Measurements from ENCODE around the gene IFI44L. TPM values are rescaled to one million over a fixed set of nuclear protein-coding genes. Genes with fewer than 3 reads are reported as not detected.

IFI44L gene
- total RNA-seq, 3 donors from 2014 or later (not counting 1 experiment from before 2014, with no cell fraction given): 5.2 to 12.6 (median 6.7) TPM

DNA sequence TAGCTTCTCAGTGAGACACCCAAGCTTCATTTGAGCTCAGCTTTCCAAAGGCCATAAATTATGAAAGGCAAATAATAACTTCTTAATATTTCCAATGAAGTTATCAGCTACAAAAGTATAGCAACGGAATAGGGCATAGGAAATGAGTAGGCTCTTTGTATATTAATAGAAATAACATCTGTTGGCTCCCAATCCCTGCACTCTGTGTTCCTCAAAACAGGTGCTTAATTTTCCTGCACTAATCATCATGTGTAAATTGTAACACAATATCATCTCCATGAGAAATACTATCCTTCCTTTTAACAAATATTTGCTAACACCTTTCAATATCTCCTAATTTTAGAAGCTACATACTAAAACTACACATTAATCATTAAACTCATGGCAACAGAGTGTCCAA lies 19.2 kb upstream of the IFI44L start:
- Histone ChIP-seq H3K27ac (ENCODE audit: low read length) (no peak overlapping the region), H3K9me3 (ENCODE audit: control insufficient read depth, insufficient read depth, low read length) (no peaks in the 10 kb centered on the region), H3K4me1 (ENCODE audit: control insufficient read depth, insufficient read depth, low read length) (no peaks in the 10 kb centered on the region), H3K4me3 (ENCODE audit: low read length) (no peak overlapping the region), H3K27me3 (ENCODE audit: control insufficient read depth, insufficient read depth, low read length) (no peaks in the 10 kb centered on the region), H3K36me3 (ENCODE audit: control insufficient read depth, insufficient read depth, low read length) (no peaks in the 10 kb centered on the region)
- 20% methylated on average over 1 of the region's 1 CpG for WGBS (ENCODE audit: insufficient coverage)
- no peaks in the 10 kb centered on the region for H3K36me3 Mint-ChIP-seq
- peaks cover 0 to 6% of the 10 kb centered on the region in 2 donors for H3K27me3 Mint-ChIP-seq (ENCODE audit: low read depth in 2 of 2)
- ATAC-seq: no peak
- no peaks in the 10 kb centered on the region for H3K4me1 Mint-ChIP-seq
- TF ChIP-seq, protein P1, sequence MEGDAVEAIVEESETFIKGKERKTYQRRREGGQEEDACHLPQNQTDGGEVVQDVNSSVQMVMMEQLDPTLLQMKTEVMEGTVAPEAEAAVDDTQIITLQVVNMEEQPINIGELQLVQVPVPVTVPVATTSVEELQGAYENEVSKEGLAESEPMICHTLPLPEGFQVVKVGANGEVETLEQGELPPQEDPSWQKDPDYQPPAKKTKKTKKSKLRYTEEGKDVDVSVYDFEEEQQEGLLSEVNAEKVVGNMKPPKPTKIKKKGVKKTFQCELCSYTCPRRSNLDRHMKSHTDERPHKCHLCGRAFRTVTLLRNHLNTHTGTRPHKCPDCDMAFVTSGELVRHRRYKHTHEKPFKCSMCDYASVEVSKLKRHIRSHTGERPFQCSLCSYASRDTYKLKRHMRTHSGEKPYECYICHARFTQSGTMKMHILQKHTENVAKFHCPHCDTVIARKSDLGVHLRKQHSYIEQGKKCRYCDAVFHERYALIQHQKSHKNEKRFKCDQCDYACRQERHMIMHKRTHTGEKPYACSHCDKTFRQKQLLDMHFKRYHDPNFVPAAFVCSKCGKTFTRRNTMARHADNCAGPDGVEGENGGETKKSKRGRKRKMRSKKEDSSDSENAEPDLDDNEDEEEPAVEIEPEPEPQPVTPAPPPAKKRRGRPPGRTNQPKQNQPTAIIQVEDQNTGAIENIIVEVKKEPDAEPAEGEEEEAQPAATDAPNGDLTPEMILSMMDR (IDR thresholded peaks at IDR 0.05): no peak
- no peak overlapping the region for H3K27ac Mint-ChIP-seq
- intact Hi-C loops (cut with micrococcal nuclease): no loop called here
- no peak for DNase-seq
- no peak overlapping the region for H3K4me3 Mint-ChIP-seq
- H3K9me3 Mint-ChIP-seq: no peaks in the 10 kb centered on the region

DNA sequence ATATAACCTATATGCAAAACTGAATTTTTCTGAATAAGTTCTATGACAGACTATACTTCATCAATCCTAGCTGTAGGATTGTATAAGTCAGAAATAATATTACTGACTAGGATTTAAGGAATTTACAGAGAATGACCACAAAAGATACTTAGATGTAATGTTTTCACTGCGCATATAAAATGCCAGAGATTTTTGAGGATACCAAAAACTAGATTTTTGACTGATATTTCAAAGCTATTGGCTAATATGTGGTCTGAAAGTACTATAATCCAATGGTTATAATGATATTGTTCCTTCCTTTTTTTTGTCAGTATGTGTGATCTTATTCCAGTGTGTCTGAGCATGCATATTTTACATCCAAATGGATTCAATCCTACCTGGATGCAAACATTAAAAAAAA lies 17.0 kb upstream of the IFI44L start:
- H3K27ac ChIP-seq (ENCODE audit: low read length): no peak overlapping the region
- no peaks in the 10 kb centered on the region for H3K9me3 ChIP-seq (ENCODE audit: control insufficient read depth, insufficient read depth, low read length)
- no peak overlapping the region for H3K4me3 Mint-ChIP-seq
- no peaks in the 10 kb centered on the region for H3K4me1 ChIP-seq (ENCODE audit: control insufficient read depth, insufficient read depth, low read length)
- H3K27me3 ChIP-seq (ENCODE audit: control insufficient read depth, insufficient read depth, low read length): no peaks in the 10 kb centered on the region
- WGBS (ENCODE audit: insufficient coverage): 100% methylated on average over 1 of the region's 1 CpG
- no peak overlapping the region for H3K27ac Mint-ChIP-seq
- no peaks in the 10 kb centered on the region for H3K9me3 Mint-ChIP-seq
- TF ChIP-seq, protein P1 (IDR thresholded peaks at IDR 0.05): no peak
- H3K27me3 Mint-ChIP-seq (ENCODE audit: low read depth in 2 of 2): peaks cover 0 to under 1% of the 10 kb centered on the region in 2 donors
- H3K36me3 ChIP-seq (ENCODE audit: control insufficient read depth, insufficient read depth, low read length): no peaks in the 10 kb centered on the region
- H3K4me1 Mint-ChIP-seq: no peaks in the 10 kb centered on the region
- ATAC-seq (no peak), DNase-seq (no peak)
- no peak overlapping the region for H3K4me3 ChIP-seq (ENCODE audit: low read length)
- H3K36me3 Mint-ChIP-seq: no peaks in the 10 kb centered on the region
- intact Hi-C loops (cut with micrococcal nuclease): no loop called here

DNA sequence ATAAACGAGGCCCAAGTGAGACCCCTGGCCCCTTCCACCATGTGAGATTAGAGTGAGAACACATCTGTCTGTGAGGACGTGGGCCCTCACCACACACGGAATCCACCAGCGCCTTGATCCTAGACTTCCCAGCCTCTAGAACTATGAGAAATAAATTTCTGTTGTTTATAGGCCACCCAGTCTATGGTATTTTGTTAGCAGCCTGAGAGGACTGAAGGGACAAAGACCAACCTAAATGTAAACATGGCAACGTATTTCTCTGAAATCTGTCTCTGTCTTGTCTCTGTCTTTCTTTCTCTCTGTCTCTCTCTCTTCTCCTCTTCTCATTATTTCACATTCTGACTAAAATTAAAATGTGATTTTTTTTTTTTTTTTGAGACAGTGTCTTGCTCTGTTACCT lies 15.6 kb upstream of the IFI44L start:
- H3K4me1 ChIP-seq (ENCODE audit: control insufficient read depth, insufficient read depth, low read length): no peaks in the 10 kb centered on the region
- ATAC-seq: no peak
- H3K27me3 ChIP-seq (ENCODE audit: control insufficient read depth, insufficient read depth, low read length): no peaks in the 10 kb centered on the region
- TF ChIP-seq, protein P1 (IDR thresholded peaks at IDR 0.05): no peak
- no peak overlapping the region for H3K27ac ChIP-seq (ENCODE audit: low read length)
- Mint-ChIP-seq H3K27ac (no peak overlapping the region), H3K9me3 (no peaks in the 10 kb centered on the region), H3K4me3 (no peak overlapping the region), H3K27me3 (ENCODE audit: low read depth in 2 of 2) (peaks cover 2 to 10% of the 10 kb centered on the region in 2 donors), H3K36me3 (no peaks in the 10 kb centered on the region), H3K4me1 (no peaks in the 10 kb centered on the region)
- H3K9me3 ChIP-seq (ENCODE audit: control insufficient read depth, insufficient read depth, low read length): no peaks in the 10 kb centered on the region
- H3K36me3 ChIP-seq (ENCODE audit: control insufficient read depth, insufficient read depth, low read length): no peaks in the 10 kb centered on the region
- whole genome bisulfite sequencing (ENCODE audit: insufficient coverage): 89% methylated on average over 4 of the region's 5 CpGs
- DNase-seq: no peak
- H3K4me3 ChIP-seq (ENCODE audit: low read length): no peak overlapping the region
- intact Hi-C loops (cut with micrococcal nuclease): no loop called here

DNA sequence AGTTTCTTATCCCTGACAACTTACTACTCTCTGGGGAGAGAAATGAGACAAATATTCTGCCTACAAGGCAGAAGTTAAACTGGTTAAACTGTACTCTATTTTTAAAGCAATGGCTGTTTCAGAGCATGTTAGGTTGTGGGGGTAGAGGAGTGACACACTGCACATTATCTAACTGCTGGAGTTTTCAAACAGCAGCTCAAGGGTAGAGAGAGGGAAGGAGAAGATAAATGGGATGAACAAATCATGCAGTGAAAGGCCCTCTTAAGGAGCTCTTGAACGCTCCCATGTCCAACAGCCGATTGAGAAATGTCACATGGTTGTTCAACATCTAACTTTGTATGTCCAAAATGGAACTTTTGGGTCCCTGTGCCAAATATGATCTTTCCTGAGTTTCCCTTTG lies 14.0 kb upstream of the IFI44L start:
- H3K4me1 Mint-ChIP-seq: no peaks in the 10 kb centered on the region
- ATAC-seq: no peak
- H3K9me3 Mint-ChIP-seq: no peaks in the 10 kb centered on the region
- Histone ChIP-seq H3K27ac (ENCODE audit: low read length) (no peak overlapping the region), H3K9me3 (ENCODE audit: control insufficient read depth, insufficient read depth, low read length) (no peaks in the 10 kb centered on the region), H3K36me3 (ENCODE audit: control insufficient read depth, insufficient read depth, low read length) (no peaks in the 10 kb centered on the region), H3K4me1 (ENCODE audit: control insufficient read depth, insufficient read depth, low read length) (no peaks in the 10 kb centered on the region), H3K4me3 (ENCODE audit: low read length) (no peak overlapping the region), H3K27me3 (ENCODE audit: control insufficient read depth, insufficient read depth, low read length) (no peaks in the 10 kb centered on the region)
- no peaks in the 10 kb centered on the region for H3K36me3 Mint-ChIP-seq
- 88% methylated on average over 2 of the region's 2 CpGs for WGBS (ENCODE audit: insufficient coverage)
- peaks cover 6 to 10% of the 10 kb centered on the region in 2 donors for H3K27me3 Mint-ChIP-seq (ENCODE audit: low read depth in 2 of 2)
- intact Hi-C loops (cut with micrococcal nuclease): no loop called here
- H3K27ac Mint-ChIP-seq: no peak overlapping the region
- no peak overlapping the region for H3K4me3 Mint-ChIP-seq
- TF ChIP-seq, protein P1 (IDR thresholded peaks at IDR 0.05): no peak
- no peak for DNase-seq
